Inflammatory macrophage treated with lipopolysaccharide for 4 hours (primary cell): ENCODE data around the gene PLCL2.

ENCODE experiments used
- DNase-seq: peaks from one replicate; pipeline ENCODE4 v3.0.0-alpha.2; 2020

Gene PLCL2

GRCh38 chr3:17129556-17129955, 244.8 kb downstream of the PLCL2 start:
- no peak for DNase-seq

GRCh38 chr3:17130956-17131355, 246.2 kb downstream of the PLCL2 start:
- DNase-seq, result no peak

- DNase-seq, result no peak
These were observed 247.7 kb downstream of the PLCL2 start for GRCh38 chr3:17132286-17133115.

- DNase-seq, result no peak
These were observed 249.1 kb downstream of the PLCL2 start for GRCh38 chr3:17133632-17134545.

- DNase-seq, result no peak
These were observed 250.9 kb downstream of the PLCL2 start for GRCh38 chr3:17135696-17136095.

- DNase-seq, result no peak
These were observed 251.5 kb downstream of the PLCL2 start for GRCh38 chr3:17136136-17136721.

- DNase-seq, result no peak
These were observed 252.6 kb downstream of the PLCL2 start for GRCh38 chr3:17137321-17137826.

GRCh38 chr3:17138246-17139039, 253.7 kb downstream of the PLCL2 start:
- DNase-seq, result no peak
